ENCODE results near the gene RBFOX1. TPM values are rescaled to one million over a fixed set of nuclear protein-coding genes. Genes with fewer than 3 reads are reported as not detected.

The RBFOX1 gene
- total RNA-seq, 4 donors from 2014 or later, result 0.29 to 0.30 TPM; not detected in 2

- WGBS, 2 donors, result 74 to 75% methylated on average over 5 of the region's 5 CpGs
- no peak for DNase-seq (ENCODE audit: low spot score in 2 of 2)
- intact Hi-C loops (cut with DNase I; ENCODE audit: low total_unique reads), result no loop called here
- no peak overlapping the region for H3K4me3 ChIP-seq (ENCODE audit: low read depth, poor library complexity, severe bottlenecking)
- TF ChIP-seq CTCF (IDR thresholded peaks at IDR 0.05) (no peak), POLR2A (IDR thresholded peaks at IDR 0.05) (no peak)
Observed at GRCh38 chr16:7355758-7356157, 23.1 kb downstream of the RBFOX1 start.

- no peak for TF ChIP-seq POLR2A (IDR thresholded peaks at IDR 0.05)
- no peak for TF ChIP-seq CTCF (IDR thresholded peaks at IDR 0.05)
- no peak for DNase-seq (ENCODE audit: low spot score in 2 of 2)
- 85 to 87% methylated on average over 10 of the region's 10 CpGs for WGBS, 2 donors
- intact Hi-C loops (cut with DNase I; ENCODE audit: low total_unique reads), result no loop called here
- H3K4me3 ChIP-seq (ENCODE audit: low read depth, poor library complexity, severe bottlenecking), result no peak overlapping the region
Observed at GRCh38 chr16:7361416-7362129, 28.9 kb downstream of the RBFOX1 start.

DNA sequence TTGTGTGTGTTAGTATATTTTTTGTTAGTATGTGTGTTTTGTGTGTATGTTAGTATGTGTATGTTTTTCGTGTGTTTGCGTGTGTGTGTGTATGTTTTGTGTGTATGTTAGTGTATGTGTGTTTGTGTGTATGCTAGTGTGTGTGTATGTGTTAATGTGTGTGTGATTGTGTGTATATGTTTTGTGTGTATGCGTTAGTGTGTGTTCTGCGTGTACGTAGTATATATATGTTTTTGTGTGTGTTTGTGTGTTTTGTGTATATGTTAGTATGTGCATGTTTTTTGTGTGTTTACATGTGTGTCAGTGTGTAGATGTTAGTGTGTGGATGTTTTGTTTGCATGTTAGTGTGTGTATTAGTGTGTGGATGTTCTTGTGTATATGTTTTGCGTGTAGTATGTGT is 29.6 kb downstream of the RBFOX1 start:
- DNase-seq (ENCODE audit: low spot score in 2 of 2), result no peak
- TF ChIP-seq POLR2A (IDR thresholded peaks at IDR 0.05), result no peak
- TF ChIP-seq CTCF (IDR thresholded peaks at IDR 0.05), result peak in 1 of 3 donors; percentile 39
- WGBS, 2 donors, result 92 to 95% methylated on average over 6 of the region's 6 CpGs
- no peak overlapping the region for H3K4me3 ChIP-seq (ENCODE audit: low read depth, poor library complexity, severe bottlenecking)
- intact Hi-C loops (cut with DNase I; ENCODE audit: low total_unique reads), result no loop called here

- WGBS, 2 donors, result 17 to 19% methylated on average over 18 of the region's 18 CpGs
- no peak overlapping the region for H3K4me3 ChIP-seq (ENCODE audit: low read depth, poor library complexity, severe bottlenecking)
- intact Hi-C loops (cut with DNase I; ENCODE audit: low total_unique reads), result no loop called here
- TF ChIP-seq POLR2A (IDR thresholded peaks at IDR 0.05) (no peak), CTCF (IDR thresholded peaks at IDR 0.05) (no peak)
- DNase-seq (ENCODE audit: low spot score in 2 of 2), result no peak
Observed at GRCh38 chr16:7363422-7364417, 31.1 kb downstream of the RBFOX1 start.

DNA sequence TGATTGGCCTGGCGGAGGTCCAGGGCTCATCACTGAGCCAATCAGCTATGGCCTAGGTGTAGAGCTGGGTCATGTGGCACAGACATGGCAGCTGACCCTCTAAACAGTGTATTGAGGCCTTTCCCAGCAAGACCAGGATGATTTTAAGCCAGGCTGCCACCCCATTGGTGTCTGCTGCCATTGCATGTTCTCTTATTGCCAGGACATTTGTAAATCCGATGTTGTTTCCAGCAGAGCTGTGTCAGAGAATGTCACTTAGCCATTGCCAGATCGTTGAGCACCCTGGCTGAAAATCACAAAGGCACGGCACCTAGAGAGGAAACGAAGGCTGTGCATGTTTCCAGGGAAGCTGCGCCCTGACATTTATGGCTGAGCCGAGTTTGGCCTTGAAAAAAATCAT is 33.4 kb downstream of the RBFOX1 start:
- no peak overlapping the region for H3K4me3 ChIP-seq (ENCODE audit: low read depth, poor library complexity, severe bottlenecking)
- DNase-seq (ENCODE audit: low spot score in 2 of 2), result no peak
- intact Hi-C loops (cut with DNase I; ENCODE audit: low total_unique reads), result no loop called here
- 71 to 83% methylated on average over 7 of the region's 7 CpGs for WGBS, 2 donors
- TF ChIP-seq POLR2A (IDR thresholded peaks at IDR 0.05), result no peak
- TF ChIP-seq CTCF (IDR thresholded peaks at IDR 0.05), result no peak

Measured in lower leg skin (tissue), 4 donors.